HepG2 (cell line): ENCODE results near the gene CDK7. TPM values are rescaled to one million over a fixed set of nuclear protein-coding genes. Genes with fewer than 3 reads are reported as not detected.

Experiments
- ATM ChIP-seq: fragments of 450-650 bp; IDR thresholded peaks from 2 replicates; pipeline ENCODE4 v1.7.1; 2017; ENCODE audit warnings: mild to moderate bottlenecking, borderline replicate concordance
- CHD4 ChIP-seq: fragments of 200-600 bp; sonication (generic); IDR thresholded peaks from 2 replicates; pipeline ENCODE4 v1.7.0; 2017; ENCODE audit warnings: mild to moderate bottlenecking, low read length, borderline replicate concordance
- EHMT2 ChIP-seq: fragments of 200-600 bp; sonication (generic); IDR thresholded peaks from 2 replicates; pipeline ENCODE4 v1.7.0; 2017; ENCODE audit warnings: antibody characterized with exemption, low read depth, low read length, borderline replicate concordance
- NFIB ChIP-seq: sonication (generic); formaldehyde crosslinking; IDR thresholded peaks from 2 replicates; pipeline ENCODE4 v1.9.0; 2021; ENCODE audit warnings: missing genetic modification reagents, mild to moderate bottlenecking, borderline replicate concordance
- NFKB2 ChIP-seq: sonication (generic); formaldehyde crosslinking; IDR thresholded peaks from 2 replicates; pipeline ENCODE4 v1.4.0; 2020; ENCODE audit warnings: missing genetic modification reagents, borderline replicate concordance
- PATZ1 ChIP-seq: sonication (generic); formaldehyde crosslinking; IDR thresholded peaks from 2 replicates; pipeline ENCODE4 v1.4.0; 2020; ENCODE audit warnings: missing genetic modification reagents
- PHF8 ChIP-seq: sonication (generic); formaldehyde crosslinking; IDR thresholded peaks from 2 replicates; pipeline ENCODE4 v1.5.0; 2020; ENCODE audit warnings: missing genetic modification reagents
- SAP130 ChIP-seq: IDR thresholded peaks from 2 replicates; pipeline ENCODE4 v1.6.1; 2016; ENCODE audit warnings: low read depth
- SRSF9 ChIP-seq: fragments of 200-400 bp; formaldehyde crosslinking; IDR thresholded peaks from 2 replicates; pipeline ENCODE4 v1.6.1; 2018; ENCODE audit warnings: borderline replicate concordance, mild to moderate bottlenecking, low read depth, low read length; ENCODE audit not compliant: insufficient read depth, poor library complexity, severe bottlenecking
- TCF7 ChIP-seq: sonication (generic); IDR thresholded peaks from 2 replicates; pipeline ENCODE4 v1.6.1; 2016; ENCODE audit warnings: antibody characterized with exemption, low read depth
- TFAP4 ChIP-seq: sonication (generic); IDR thresholded peaks from 2 replicates; pipeline ENCODE4 v1.6.1; 2016; ENCODE audit warnings: low read depth, borderline replicate concordance
- ZNF24 ChIP-seq: fragments of 450-650 bp; IDR thresholded peaks from 2 replicates; pipeline ENCODE4 v1.6.1; 2017; ENCODE audit warnings: antibody characterized with exemption, mild to moderate bottlenecking
- ZNF530 ChIP-seq: sonication (generic); formaldehyde crosslinking; IDR thresholded peaks from 2 replicates; pipeline ENCODE4 v1.5.0; 2020; ENCODE audit warnings: low read depth, mild to moderate bottlenecking, missing genetic modification reagents
- ZNF567 ChIP-seq: sonication (generic); formaldehyde crosslinking; IDR thresholded peaks from 2 replicates; pipeline ENCODE4 v1.8.1; 2023; ENCODE audit warnings: mild to moderate bottlenecking, missing genetic modification reagents, borderline replicate concordance
- ZNF672 ChIP-seq: sonication (generic); formaldehyde crosslinking; IDR thresholded peaks from 2 replicates; pipeline ENCODE4 v1.8.1; 2022; ENCODE audit warnings: missing genetic modification reagents
- polyA plus RNA-seq, 8 experiments: library from polyadenylated mRNA; depleted of rRNA in 3 of 8; stranded (reverse) in 7 of 8; unstranded in 1 of 8; fragments of >200 nt; fragmentation: Illumina TruSeq in 4 of 8; extraction: Trizol in 4 of 8; gene quantifications; 2 replicates each; pipeline versions ENCODE4 v1.2.1 to v1.2.3, GENCODE V29; 2011 to 2016; ENCODE audit warnings: low read depth in 4 of 8, missing spikeins in 1 of 8, mixed read lengths in 1 of 8; ENCODE audit not compliant: insufficient read depth in 1 of 8
- total RNA-seq, 5 experiments: library from RNA; depleted of rRNA; stranded (reverse); fragments of >200 nt; fragmentation: Illumina TruSeq; extraction: Trizol; gene quantifications; 2 replicates each; pipeline ENCODE4 v1.2.3, GENCODE V29; 2016; ENCODE audit warnings: low read depth in 1 of 5
- TF ChIP-seq, protein P1 (sequence below), 2 experiments: IDR thresholded peaks; 2 replicates each; pipeline ENCODE4 v1.6.1; 2011 to 2012; ENCODE audit warnings: low read length in 2 of 2, borderline replicate concordance in 1 of 2, low read depth in 1 of 2, mild to moderate bottlenecking in 1 of 2, moderate library complexity in 1 of 2
- TF ChIP-seq, protein P2 (sequence below): sonication (generic); formaldehyde crosslinking; IDR thresholded peaks from 2 replicates; pipeline ENCODE4 v1.4.0; 2020; ENCODE audit warnings: mild to moderate bottlenecking, missing genetic modification reagents, borderline replicate concordance

CDK7 gene
- total and polyA plus RNA-seq, 2 of the 13 experiments (the other 11 are each of a cell fraction or from before 2014, with no cell fraction given) = 41.2 to 54.9 TPM

DNA sequence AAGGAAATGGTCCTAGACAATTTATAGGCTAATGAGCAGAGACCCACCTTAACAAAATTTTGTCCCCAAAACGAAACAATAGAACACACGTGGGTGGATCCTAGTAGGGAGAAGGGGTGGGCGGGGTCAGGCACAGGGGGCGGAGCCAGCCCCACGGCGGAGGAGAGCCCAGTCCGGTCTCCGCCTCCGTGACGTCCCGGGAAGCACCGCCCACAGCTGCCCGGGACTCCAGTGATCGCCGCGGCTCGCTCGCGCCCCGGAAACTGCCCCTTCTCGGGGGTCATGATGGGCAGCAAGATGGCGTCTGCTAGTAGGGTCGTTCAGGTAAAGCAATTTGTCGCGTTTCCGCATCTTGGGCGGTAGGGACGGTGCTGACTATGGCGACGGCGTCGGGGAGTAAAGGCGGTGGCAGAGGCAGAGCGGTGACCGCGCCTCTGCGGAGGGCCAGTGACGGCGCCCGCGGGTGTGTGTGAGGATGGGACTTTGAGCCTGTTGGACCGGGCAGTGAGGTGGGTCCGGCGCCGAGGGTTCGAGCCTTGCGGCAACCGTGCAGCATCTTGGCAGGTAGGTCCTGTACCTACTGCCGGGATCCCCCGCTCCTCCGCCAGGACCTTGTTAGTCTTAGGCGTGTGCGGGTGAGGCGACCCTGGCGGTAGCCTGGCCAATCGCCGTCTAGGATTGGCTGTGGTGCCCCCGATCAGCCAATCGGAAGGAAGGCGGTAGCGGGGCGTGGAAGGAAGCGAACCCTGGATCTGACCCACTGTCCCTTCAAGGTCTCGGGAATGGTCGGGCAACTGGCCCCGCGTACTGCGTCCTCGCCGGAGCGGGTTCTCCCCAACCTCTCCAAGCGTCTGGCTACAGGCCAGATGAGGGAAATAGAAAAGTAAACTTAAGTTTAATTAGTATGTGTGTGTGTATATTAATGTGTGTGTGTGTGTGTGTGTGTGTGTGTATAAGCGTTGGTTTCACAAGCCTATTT is 16.8 kb upstream of the CDK7 start (continued):
- peak; percentile 68; the same call in 1 of the 2 replicates for TF ChIP-seq ZNF567 (CRISPR knock-in tag)
- no peak for TF ChIP-seq ZNF672 (CRISPR knock-in tag)
- TF ChIP-seq, protein P1, sequence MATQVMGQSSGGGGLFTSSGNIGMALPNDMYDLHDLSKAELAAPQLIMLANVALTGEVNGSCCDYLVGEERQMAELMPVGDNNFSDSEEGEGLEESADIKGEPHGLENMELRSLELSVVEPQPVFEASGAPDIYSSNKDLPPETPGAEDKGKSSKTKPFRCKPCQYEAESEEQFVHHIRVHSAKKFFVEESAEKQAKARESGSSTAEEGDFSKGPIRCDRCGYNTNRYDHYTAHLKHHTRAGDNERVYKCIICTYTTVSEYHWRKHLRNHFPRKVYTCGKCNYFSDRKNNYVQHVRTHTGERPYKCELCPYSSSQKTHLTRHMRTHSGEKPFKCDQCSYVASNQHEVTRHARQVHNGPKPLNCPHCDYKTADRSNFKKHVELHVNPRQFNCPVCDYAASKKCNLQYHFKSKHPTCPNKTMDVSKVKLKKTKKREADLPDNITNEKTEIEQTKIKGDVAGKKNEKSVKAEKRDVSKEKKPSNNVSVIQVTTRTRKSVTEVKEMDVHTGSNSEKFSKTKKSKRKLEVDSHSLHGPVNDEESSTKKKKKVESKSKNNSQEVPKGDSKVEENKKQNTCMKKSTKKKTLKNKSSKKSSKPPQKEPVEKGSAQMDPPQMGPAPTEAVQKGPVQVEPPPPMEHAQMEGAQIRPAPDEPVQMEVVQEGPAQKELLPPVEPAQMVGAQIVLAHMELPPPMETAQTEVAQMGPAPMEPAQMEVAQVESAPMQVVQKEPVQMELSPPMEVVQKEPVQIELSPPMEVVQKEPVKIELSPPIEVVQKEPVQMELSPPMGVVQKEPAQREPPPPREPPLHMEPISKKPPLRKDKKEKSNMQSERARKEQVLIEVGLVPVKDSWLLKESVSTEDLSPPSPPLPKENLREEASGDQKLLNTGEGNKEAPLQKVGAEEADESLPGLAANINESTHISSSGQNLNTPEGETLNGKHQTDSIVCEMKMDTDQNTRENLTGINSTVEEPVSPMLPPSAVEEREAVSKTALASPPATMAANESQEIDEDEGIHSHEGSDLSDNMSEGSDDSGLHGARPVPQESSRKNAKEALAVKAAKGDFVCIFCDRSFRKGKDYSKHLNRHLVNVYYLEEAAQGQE (IDR thresholded peaks at IDR 0.05; ENCODE audit: borderline replicate concordance in 1 of 2, low read depth in 1 of 2, low read length in 2 of 2) = peak in 1 of 2 experiments; percentile 17; a peak in 1 of 4 replicates
- TF ChIP-seq TFAP4 = no peak
- TF ChIP-seq NFIB (CRISPR knock-in tag) = no peak
- TF ChIP-seq NFKB2 (CRISPR knock-in tag) = peak; percentile 89
- TF ChIP-seq SRSF9 = no peak
- TF ChIP-seq PHF8 (CRISPR knock-in tag) = peak; percentile 94
- peak; percentile 90 for TF ChIP-seq SAP130 (CRISPR knock-in tag)
- no peak for TF ChIP-seq TCF7
- TF ChIP-seq ZNF530 = 0 out of 2 replicates have a peak, but pooled peaks have one; percentile 53
- TF ChIP-seq EHMT2 = no peak
- peak; percentile 67 for TF ChIP-seq PATZ1 (CRISPR knock-in tag)
- TF ChIP-seq ATM = no peak
- no peak for TF ChIP-seq CHD4
- no peak for TF ChIP-seq ZNF24
- TF ChIP-seq, protein P2, sequence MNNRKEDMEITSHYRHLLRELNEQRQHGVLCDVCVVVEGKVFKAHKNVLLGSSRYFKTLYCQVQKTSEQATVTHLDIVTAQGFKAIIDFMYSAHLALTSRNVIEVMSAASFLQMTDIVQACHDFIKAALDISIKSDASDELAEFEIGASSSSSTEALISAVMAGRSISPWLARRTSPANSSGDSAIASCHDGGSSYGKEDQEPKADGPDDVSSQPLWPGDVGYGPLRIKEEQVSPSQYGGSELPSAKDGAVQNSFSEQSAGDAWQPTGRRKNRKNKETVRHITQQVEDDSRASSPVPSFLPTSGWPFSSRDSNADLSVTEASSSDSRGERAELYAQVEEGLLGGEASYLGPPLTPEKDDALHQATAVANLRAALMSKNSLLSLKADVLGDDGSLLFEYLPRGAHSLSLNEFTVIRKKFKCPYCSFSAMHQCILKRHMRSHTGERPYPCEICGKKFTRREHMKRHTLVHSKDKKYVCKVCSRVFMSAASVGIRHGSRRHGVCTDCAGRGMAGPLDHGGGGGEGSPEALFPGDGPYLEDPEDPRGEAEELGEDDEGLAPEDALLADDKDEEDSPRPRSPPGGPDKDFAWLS = no peak
